Urothelium cell line (cell line): ENCODE data around the gene DGKA.
"Not testable (repeated sequence)": the region's sequence is repeated elsewhere in the genome, so short reads cannot be mapped to it uniquely, and the experiment has no call there.

Experiments
- DNase-seq: peaks from one replicate; pipeline ENCODE4 v3.0.0; 2011; ENCODE audit warnings: low spot score, mixed read lengths
- FAIRE-seq: peaks from 2 replicates; lab custom pipeline; 2011; peaks lifted over from hg19 to GRCh38; lab: Jason Lieb, UNC

DGKA gene

DNA sequence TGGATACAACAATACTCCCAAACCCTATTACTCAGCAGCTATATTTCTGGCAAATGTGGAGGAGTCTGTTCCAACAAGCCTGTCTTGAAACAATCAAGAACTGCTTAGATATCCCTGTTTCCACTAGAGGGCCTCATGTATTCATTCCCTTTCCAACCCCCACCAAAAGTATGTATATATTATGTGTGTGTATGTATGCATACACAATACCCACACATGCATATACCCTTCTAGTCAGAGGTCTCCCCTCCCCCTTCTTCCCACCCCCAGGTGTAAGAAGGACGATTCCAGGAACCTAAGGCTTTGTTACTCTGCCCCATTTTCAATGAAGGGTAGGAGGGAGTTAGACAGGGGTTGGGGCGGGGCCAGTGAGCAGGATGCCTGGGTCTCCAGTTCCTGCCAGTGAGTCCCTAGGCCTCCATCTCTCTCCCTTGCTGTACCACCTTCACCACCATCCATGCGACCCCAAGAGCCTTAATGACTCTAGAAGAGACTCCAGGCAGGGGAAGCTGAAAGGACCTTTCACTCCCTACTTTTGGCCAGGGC, at the start of gene DGKA:
Gene DGKA (plus strand): TSS at position 392 of the 546 bp plus-strand sequence. CDS start 5,342 bp downstream, outside the sequence.
- DNase-seq: peak; percentile 54
- no peak for FAIRE-seq

DNA sequence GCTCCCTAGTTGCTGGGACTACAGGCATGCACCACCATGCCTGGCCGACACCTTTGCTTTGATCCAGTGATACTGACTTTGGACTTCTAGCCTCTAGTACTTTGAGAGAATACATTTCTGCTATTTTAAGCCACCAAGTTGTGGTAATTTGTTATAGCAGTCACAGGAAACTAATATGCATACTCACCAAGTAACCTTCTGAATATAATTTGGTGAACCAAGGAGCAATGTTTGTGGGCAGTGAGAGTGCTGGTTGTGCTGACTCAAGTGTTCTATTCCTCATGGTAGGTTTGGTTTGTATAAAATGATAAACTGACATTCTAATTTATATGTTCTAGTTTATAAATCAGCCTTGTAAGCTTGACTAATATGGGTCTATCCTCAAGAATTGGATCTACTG, 45.8 kb upstream of the DGKA start:
- FAIRE-seq (no peak), DNase-seq (no peak)

DNA sequence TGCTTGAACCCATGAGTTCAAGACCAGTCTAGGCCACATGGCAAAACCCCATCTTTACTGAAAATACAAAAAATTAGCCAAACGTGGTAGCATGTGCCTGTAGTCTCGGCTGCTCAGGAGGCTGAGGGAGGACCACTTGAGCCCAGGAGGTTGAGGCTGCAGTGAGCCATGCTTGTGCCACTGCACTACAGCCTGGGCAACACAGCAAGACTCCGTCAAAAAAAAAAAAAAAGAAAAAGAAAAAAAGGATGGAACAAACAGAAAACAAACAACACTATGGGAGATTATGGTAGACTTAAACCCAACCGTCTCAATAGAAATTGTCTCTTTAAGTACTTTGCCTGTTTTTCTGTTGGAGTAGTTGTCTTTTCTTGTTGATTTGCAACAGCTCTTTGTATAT, 39.7 kb upstream of the DGKA start:
- no peak for FAIRE-seq

DNA sequence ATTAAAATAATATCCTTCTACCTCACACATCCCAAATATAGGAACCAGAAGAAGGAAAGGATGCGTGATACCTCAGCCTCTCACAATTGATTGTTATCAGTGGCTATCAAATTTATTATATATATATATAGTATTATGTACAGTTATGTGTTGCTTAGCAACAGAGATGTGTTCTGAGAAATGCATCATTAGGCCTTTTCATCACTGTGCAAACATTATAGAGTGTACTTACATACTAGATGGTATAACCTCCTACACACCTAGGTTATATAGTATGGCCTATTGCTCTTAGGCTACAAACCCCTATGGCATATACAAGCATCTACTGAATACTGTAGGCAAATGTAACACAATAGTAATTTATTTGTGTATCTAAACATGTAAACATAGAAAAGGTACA, 37.2 kb upstream of the DGKA start:
- FAIRE-seq: no peak

More for the DNA sequence above, 39.7 kb upstream of the DGKA start:
- DNase-seq: no peak

DNA sequence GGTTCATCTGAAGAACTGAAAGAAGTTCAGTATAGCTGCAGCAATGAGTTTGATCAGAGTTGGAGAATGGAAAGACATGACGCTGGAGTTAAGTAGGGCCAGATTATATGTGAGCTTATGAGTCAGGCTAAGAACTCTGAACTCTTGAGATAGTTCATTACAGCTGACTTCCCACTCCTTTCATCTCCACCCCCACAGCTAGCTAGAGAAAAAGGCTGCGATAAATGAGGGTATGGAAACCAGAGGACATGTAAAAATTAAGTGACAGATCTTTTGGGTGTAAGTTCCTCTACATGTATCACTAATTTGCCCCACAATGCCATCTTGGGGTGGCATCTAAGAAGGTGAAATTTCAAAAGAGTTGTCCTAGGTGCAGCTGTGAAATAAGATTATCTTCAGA, 31.9 kb upstream of the DGKA start:
- no peak for DNase-seq
- FAIRE-seq: no peak

More for the DNA sequence above, 37.2 kb upstream of the DGKA start:
- no peak for DNase-seq

DNA sequence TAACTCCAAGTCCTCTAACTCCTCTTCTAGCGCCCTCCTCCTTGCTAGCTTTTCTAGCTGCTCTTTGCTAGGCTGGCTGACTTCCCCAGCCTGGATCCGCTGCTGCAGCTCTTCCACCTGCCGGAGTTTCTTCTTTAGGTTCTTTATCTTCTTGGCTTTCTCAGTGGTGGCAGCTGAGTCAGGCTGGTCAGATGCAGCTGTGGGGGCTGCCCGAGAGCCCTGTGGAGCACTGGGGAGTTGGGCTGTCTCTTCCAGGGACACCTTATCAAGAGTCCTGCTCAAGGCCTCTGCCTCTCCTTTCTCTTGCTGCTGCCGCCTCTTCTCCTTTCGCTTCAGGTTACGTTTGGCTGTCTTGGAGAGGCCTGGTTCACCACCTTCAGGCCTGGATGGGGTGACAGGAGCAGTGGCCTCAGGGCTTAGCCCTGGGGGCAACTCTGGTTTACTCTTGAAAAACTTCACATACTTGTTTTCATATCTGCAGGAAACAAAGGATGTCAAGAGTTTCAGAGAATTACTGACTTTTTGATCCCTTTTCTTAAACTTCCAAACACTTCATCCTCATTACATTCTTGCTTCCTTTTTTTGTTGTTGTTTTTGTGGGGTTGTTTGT, 29.0 kb upstream of the DGKA start:
- DNase-seq (no peak), FAIRE-seq (no peak)

DNA sequence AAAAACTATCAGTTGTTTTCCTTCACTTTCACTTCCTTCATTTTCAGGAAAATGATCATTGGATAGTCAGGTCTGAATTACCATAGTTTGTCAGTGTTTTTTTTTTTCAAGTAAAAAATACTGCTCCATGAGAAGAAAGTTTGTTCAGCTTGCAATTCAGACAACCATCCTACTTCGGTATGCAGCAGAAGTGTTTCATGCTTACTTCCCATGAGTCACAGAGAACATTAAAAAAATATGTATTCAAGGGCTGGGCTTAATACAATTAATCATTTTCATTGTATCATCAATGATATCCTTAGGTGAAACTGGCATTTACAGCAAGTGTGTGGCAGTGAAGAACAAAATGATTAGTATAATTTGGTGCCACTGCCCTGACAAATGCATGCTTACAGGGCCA, 24.9 kb upstream of the DGKA start:
- DNase-seq: no peak
- no peak for FAIRE-seq

DNA sequence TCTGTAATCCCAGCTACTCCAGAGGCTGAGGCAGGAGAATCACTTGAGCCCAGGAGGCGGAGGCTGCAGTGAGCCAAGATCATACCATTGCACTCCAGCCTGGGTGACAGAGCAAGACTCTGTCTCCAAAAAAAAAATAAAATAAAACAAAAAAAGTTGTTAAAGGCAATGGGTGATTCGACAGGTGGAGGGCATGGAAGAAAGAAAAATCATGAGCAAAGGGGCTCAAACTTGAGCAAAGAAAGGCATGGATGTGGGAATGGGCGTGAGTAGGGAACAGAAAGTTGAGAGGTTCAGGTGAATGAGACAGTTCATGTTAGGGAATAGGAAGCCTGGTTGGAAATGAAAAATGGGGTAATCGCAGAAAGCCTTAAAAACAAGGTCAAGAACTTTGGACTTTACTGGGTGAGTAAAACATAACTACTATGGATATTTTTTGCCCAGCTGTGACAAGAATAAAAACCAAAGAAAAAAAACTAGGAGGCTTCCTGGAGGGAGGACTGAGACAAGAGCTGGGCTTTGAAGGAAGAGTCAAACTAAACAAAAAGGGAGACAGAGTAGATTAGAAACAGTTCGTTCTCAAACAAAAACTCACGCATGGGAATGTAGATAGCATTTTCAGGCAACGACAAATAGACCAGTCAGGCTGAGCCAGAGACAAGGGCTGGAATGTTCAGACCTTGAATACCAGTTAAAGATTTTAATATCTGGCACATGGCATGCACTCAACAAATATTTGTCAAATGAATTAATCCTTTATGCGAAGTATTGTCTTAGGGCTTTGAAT, 22.0 kb upstream of the DGKA start:
- DNase-seq (no peak), FAIRE-seq (no peak)

DNA sequence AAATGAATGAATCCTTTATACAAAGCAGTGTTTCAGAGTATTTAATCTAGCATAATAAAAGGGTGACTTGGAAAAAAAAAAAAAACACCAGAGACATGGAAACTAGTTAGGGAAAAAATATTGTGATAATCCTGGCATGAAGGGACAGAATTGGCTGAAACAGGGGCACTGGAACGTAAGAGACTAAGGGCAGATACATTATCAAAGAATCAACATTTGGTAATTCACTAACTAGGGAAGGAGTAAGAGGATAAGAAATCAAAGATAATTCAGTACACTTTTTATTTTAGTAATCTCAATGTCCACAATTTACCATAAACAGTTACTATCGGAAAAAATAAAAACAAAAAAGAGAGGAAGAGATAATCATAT, 21.5 kb upstream of the DGKA start:
- FAIRE-seq: no peak

DNA sequence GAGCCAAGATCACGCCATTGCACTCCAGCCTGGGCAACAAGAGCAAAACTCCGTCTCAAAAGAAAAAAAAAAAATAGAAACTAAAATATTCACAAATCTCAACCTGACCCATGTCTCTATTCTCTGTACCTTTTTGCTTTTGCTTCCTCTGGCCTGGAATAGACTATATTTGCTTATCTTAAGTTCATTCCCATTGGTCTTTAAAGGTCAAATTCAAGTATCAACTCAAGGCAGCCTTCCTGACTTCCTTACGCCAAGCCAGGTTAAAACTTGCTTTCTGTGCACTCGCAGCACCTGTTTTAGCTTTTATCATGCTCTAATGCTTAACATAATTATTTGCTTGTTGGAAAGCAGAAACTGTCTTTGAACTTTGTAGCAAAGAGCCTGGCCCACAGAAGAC, 18.1 kb upstream of the DGKA start:
- no peak for FAIRE-seq
- DNase-seq: no peak

More for the DNA sequence above, 21.5 kb upstream of the DGKA start:
- no peak for DNase-seq

DNA sequence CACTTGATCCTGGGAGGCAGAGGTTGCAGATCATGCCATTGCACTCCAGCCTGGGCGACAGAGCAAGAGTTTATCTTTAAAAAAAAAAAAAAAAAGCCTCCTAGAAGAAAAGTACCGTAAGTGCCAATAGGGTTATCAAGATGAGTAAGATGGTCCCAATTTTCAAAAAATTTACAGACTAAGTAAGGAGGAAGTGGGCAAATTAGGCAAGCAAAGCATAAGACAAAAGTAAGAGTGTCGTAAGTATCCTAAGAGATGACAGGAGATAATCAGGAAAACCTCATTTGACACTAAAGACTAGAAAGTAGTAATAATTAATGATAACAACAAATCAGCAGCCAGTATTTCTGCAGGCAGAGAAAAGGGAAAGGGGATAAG, 15.5 kb upstream of the DGKA start:
- FAIRE-seq: no peak
- DNase-seq: no peak

DNA sequence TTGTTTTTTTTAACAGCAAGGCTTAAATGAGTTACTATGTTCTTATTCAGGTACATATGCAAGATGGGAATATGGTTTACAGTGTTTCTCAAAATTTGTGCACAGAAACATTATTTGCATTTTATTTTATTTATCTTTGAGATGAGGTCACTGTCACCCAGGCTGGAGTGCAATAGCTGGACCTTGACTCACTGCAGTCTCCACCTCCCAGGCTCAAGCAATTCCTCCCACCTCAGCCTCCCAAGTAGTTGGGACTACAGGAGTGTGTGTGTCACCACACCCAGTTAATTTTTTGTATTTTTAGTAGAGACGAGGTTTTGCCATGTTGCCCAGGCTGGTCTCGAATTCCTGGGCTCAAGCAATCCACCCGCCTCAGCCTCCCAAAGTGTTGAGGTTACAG, 11.9 kb upstream of the DGKA start:
- not testable (repeated sequence) for DNase-seq, FAIRE-seq

DNA sequence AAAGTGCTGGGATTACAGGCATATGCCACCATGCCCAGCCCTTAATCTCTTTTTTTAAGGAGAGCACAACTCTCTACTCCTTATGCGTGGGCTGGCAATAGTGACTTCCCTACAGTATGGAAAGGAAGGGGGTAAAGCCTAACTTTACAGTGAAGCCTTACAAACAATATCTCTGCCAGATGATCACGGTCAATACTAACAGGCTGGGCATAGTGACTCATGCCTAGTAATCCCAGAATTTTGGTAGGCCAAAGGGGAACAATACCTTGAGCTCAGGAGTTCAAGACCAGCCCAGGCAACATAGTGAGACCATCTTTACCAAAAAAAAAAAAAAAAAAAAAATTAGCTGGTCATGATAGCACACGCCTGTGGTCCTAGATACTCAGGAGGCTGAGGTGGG, 8.8 kb upstream of the DGKA start:
- FAIRE-seq (no peak), DNase-seq (no peak)

DNA sequence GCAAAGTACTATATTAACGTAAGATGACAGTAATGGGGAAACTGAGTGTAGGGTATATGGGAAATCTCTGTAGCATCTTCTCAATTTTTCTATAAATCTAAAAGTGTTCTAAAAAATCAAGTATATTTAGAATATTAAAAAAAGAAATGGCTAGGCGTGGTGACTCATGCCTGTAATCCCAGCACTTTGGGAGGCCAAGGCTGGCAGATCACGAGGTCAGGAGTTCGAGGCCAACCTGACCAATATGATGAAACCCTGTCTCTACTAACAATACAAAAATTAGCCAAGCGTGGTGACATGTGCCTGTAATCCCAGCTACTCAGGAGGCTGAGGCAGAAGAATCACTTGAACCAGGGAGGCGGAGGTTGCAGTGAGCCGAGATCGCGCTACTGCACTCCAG, 7.3 kb upstream of the DGKA start:
- not testable (repeated sequence) for FAIRE-seq, DNase-seq

DNA sequence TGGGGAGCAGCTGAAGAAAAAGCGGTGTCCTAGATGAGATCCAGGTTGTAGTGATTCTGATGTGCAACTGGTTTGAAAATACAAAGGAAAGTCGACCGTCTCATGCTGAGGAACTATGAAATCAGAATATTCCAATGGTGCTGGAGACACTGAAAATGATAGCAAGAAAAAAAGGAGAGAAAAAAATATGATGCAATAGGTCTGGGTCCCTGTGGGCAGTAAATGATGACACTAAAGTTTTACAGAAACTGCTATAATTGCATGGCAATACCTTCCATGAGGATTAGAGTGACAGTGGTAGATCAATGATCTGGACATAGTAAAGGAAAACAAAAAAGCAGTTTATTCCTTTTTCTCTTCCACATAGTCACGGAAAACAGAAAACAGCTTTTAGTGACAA, 5.6 kb upstream of the DGKA start:
- FAIRE-seq (no peak), DNase-seq (no peak)

DNA sequence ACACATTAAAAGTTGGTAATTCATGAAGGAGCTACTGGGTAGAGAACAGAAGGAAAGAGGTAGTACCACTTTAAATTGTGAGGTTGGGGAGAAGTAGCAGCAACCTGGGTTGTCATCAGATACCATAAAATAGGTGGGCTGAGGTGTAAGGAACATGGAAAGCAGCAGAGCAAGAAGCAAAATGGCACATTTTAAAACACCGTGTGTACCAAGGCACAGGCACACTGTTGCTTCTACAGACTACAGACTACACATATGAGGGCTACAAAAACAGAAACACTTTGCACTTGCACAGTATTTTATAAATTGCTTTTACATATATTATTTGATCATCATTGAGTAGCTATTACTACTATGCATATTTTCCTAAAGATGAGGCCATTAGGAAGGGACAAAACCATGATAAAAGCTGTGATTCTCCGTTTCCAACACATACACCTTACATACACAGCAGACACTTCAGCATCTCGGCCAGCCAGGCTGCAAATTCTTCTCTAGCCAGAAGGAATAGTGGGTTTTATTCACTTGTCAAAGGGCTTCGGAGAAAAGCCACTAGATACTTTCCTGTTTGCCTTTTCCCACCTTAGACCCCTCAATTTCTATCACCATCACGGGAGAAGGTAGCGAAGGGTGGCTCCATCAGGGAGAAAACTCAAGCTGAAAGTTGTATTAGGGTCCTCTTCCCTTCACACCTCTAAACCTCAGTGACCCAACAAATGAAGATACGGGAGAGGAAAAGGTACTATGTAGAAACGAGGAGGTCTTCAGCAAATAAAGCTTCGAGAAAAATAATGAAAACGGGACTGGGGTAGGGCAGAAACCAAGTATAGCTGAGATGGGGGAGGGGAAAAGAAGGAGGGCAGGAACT, 4.9 kb upstream of the DGKA start:
- DNase-seq: no peak
- no peak for FAIRE-seq

DNA sequence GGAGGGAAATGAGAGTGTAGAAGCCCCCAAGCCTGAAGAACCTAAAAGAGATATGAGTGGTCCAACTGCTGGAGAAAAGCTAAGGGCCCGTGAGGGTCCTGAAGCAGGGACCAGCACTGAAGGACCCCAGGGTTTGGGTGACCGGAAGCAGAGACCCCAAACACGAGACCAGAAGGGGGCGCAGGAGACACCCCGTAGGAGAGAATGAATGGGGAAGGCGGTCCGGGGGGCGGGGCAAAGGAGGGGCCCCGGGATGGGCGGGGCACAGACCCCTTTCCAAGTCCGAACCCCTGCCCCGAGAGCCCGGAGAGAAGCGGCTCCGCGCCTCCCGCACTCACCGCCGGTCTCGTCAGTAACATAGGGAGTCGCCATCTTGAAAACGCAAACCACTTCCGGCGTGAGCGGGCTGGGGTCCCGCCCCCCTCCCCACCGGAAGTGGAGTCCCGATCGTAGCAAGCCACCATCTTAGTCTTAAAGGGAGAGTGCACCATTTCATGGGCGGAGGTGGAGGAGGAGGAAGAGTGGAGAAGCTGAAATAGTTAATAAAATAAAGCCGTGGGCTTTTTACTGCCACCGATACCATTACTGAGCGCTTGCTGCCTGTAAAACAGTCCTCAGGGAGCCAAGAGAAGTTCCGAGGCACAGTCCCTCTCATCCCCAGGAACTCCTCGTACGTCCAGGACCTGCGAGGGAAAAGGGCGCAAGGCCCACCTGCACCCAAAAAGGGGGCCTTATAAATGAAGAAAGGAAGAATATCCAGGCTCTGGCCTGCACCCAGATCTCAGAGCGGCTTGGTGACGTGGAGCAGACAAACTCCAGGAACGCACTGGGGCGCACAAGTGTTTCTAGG, 4.0 kb upstream of the DGKA start:
- FAIRE-seq (no peak), DNase-seq (peak; percentile 93)

DNA sequence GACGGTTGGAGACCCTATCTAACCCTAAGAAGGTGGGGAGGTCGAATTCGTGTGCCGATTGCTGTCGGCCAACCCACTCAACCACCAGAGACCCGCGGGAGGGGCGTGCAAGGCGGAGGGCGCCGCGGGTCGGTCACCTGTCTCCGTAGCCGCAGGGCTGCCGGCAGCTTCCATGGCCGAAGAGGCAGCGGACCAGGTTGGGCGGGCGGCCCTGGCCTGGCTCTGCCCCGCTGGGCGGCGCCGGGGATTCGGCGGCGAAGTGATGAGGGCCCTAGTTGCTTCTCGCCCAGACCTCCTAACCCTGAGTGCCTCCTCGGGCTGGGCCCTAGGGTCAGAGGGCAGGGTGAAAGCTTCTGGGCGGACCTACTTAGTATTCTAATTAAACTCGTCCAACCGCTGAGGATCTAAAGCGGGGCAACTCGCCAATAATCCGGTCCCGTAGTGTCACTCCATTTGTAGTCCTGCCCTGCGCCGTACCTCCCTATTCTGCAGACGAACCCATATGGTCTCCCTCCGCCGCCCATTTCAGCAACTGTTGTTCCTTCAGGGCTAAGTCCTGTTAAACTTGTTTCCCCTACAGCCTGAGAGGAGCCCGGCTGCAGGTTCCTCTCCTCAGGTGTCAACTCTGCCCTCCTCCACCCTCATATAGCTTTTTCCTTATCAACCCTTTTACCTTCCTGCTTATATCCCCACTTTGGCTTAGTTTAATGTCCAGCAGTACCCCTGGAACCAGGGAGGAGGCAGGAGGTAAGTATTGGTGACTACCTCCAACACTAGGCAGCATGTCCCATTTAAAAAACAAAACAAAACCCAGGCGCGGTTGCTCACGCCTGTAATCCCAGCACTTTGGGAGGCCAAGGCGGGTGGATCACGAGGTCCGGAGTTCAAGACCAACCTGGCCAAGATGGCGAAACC, 3.1 kb upstream of the DGKA start, which contains the start of gene PYM1:
Gene PYM1 (minus strand): TSS at position 307 of the 915 bp plus-strand sequence. CDS start 133 bp downstream, at position 174.
- DNase-seq (peak; percentile 62), FAIRE-seq (no peak)

DNA sequence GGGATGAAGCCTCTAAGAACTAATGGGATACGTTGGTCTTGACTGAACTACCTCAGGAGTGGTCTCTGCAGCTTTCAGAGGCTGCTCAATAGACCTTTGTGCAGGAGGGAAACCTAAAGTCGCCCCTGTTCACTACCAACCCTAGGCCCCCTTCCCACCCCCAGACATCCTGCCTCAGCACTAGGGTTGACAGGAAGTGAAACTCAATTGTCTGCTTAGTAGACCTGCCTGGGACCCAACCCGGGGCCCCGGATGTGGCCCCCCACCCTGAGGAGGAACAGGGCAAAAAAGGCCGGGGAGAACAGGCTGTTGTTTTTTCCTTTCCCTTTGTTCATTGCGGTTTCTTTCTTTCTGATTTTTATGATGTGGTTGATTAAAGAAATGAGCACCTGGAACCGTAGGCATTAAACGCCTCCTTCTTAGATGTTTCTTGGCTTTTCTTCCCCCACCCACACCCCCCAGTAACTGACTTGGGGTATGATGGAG, 1.6 kb upstream of the DGKA start:
- no peak for FAIRE-seq
- DNase-seq: no peak
